NCI-H748 treated with DMSO at 0.1 percent for 48 hours (cell line): ENCODE data around the gene MRPL42.
"Not testable (repeated sequence)": the region's sequence is repeated elsewhere in the genome, so short reads cannot be mapped to it uniquely, and the experiment has no call there.

Source experiments
- DNase-seq: peaks from one replicate; lab custom pipeline; 2025; lab: John Stamatoyannopoulos, UW

MRPL42 gene

GRCh38 chr12:93467351-93468007, at the start of gene MRPL42:
Gene MRPL42 (plus strand): TSS chr12:93467514. CDS start chr12:93469286, 1,772 bp downstream.
- DNase-seq, result peak; percentile 70

GRCh38 chr12:93417967-93418480, 49.3 kb upstream of the MRPL42 start:
- no peak for DNase-seq

- DNase-seq, result peak; percentile 56
Observed at GRCh38 chr12:93419388-93420034, 47.8 kb upstream of the MRPL42 start.

GRCh38 chr12:93422050-93422449, 45.3 kb upstream of the MRPL42 start:
- no peak for DNase-seq

- no peak for DNase-seq
Observed at GRCh38 chr12:93425736-93426411, 41.4 kb upstream of the MRPL42 start.

- DNase-seq, result no peak
Observed at GRCh38 chr12:93426412-93426805, 40.9 kb upstream of the MRPL42 start.

GRCh38 chr12:93427779-93428564, 39.3 kb upstream of the MRPL42 start:
- no peak for DNase-seq

- DNase-seq, result no peak
Observed at GRCh38 chr12:93429448-93429847, 37.9 kb upstream of the MRPL42 start.

GRCh38 chr12:93429852-93430251, 37.5 kb upstream of the MRPL42 start:
- no peak for DNase-seq

- DNase-seq, result no peak
Observed at GRCh38 chr12:93430280-93430679, 37.0 kb upstream of the MRPL42 start.

- DNase-seq, result not testable (repeated sequence)
Observed at GRCh38 chr12:93432031-93432430, 35.3 kb upstream of the MRPL42 start.

GRCh38 chr12:93434256-93434865, 33.0 kb upstream of the MRPL42 start:
- DNase-seq, result no peak

GRCh38 chr12:93438266-93439050, 28.9 kb upstream of the MRPL42 start:
- no peak for DNase-seq

- DNase-seq, result no peak
Observed at GRCh38 chr12:93440043-93440835, 27.1 kb upstream of the MRPL42 start.

- DNase-seq, result no peak
Observed at GRCh38 chr12:93441081-93441616, 26.2 kb upstream of the MRPL42 start.

- DNase-seq, result peak; percentile 92
Observed at GRCh38 chr12:93441617-93442410, 25.5 kb upstream of the MRPL42 start, which contains the start of gene UBE2N. Gene UBE2N (minus strand): TSS chr12:93441947. CDS start chr12:93441884, 63 bp downstream.

- DNase-seq, result no peak
Observed at GRCh38 chr12:93442411-93443340, 24.6 kb upstream of the MRPL42 start.

- no peak for DNase-seq
Observed at GRCh38 chr12:93443576-93443975, 23.7 kb upstream of the MRPL42 start.
